Effector memory CD8-positive, alpha-beta T cell (primary cell): ENCODE results near the gene RER1.
A peak's percentile ranks its signal among the peaks of the same experiment; 100 is the strongest.

Experiments
- ATAC-seq: fragments of 150-1000 bp; cut with Tn5 transposase; replicated peaks from 2 replicates; pipeline ENCODE4 v1.10.0; 2021; ENCODE audit warnings: mild to moderate bottlenecking, moderate library complexity
- DNase-seq, 3 experiments: peaks; one replicate each; pipeline ENCODE4 v3.0.0; 2021
- H3K27ac Mint-ChIP-seq, 2 donors: one replicate each; pipeline ENCODE4 v1.8.0; 2022; ENCODE audit warnings: mild to moderate bottlenecking in 2 of 2, mixed read lengths in 2 of 2, moderate library complexity in 2 of 2
- H3K27me3 Mint-ChIP-seq, 2 donors: one replicate each; pipeline ENCODE4 v1.8.0; 2022; ENCODE audit warnings: mixed read lengths in 2 of 2
- H3K36me3 Mint-ChIP-seq: one replicate; pipeline ENCODE4 v1.8.0; 2022; ENCODE audit warnings: mild to moderate bottlenecking, moderate library complexity, mixed read lengths; ENCODE audit not compliant: insufficient read depth
- H3K4me1 Mint-ChIP-seq, 2 donors: one replicate each; pipeline ENCODE4 v1.8.0; 2022; ENCODE audit warnings: low read depth in 2 of 2, mixed read lengths in 2 of 2
- H3K4me3 Mint-ChIP-seq, 2 donors: one replicate each; pipeline ENCODE4 v1.8.0; 2022; ENCODE audit warnings: mild to moderate bottlenecking in 2 of 2, mixed read lengths in 2 of 2, moderate library complexity in 2 of 2
- H3K9me3 Mint-ChIP-seq, 2 donors: one replicate each; pipeline ENCODE4 v1.8.0; 2022; ENCODE audit warnings: mixed read lengths in 2 of 2

Gene RER1

GRCh38 chr1:2376931-2377672 lies 14.5 kb upstream of the RER1 start:
- DNase-seq = no peak
- H3K27ac Mint-ChIP-seq = no peak overlapping the region
- ATAC-seq = no peak
- peaks cover 0 to 1% of the 10 kb centered on the region in 2 donors for H3K4me1 Mint-ChIP-seq
- H3K9me3 Mint-ChIP-seq = no peaks in the 10 kb centered on the region
- H3K27me3 Mint-ChIP-seq = no peaks in the 10 kb centered on the region
- H3K36me3 Mint-ChIP-seq = no peaks in the 10 kb centered on the region
- no peak overlapping the region for H3K4me3 Mint-ChIP-seq

- no peaks in the 10 kb centered on the region for H3K27me3 Mint-ChIP-seq
- no peaks in the 10 kb centered on the region for H3K9me3 Mint-ChIP-seq
- no peak overlapping the region for H3K4me3 Mint-ChIP-seq
- peaks cover 0 to 1% of the 10 kb centered on the region in 2 donors for H3K4me1 Mint-ChIP-seq
- no peak overlapping the region for H3K27ac Mint-ChIP-seq
- no peak for DNase-seq
- no peaks in the 10 kb centered on the region for H3K36me3 Mint-ChIP-seq
- ATAC-seq = no peak
Measured at GRCh38 chr1:2377751-2378440, 13.7 kb upstream of the RER1 start.

- H3K36me3 Mint-ChIP-seq = no peaks in the 10 kb centered on the region
Measured at GRCh38 chr1:2378441-2378851, 13.2 kb upstream of the RER1 start.

GRCh38 chr1:2378956-2379732 lies 12.5 kb upstream of the RER1 start:
- peak overlapping the region in 1 of 2 donors; percentile 45 for H3K27ac Mint-ChIP-seq
- peaks cover 0 to 1% of the 10 kb centered on the region in 2 donors for H3K4me1 Mint-ChIP-seq
- DNase-seq (no peak), ATAC-seq (no peak)
- H3K4me3 Mint-ChIP-seq = no peak overlapping the region
- no peaks in the 10 kb centered on the region for H3K9me3 Mint-ChIP-seq
- H3K27me3 Mint-ChIP-seq = no peaks in the 10 kb centered on the region
- H3K36me3 Mint-ChIP-seq = no peaks in the 10 kb centered on the region

More at GRCh38 chr1:2378441-2378851, 13.2 kb upstream of the RER1 start:
- ATAC-seq (no peak), DNase-seq (no peak)
- no peak overlapping the region for H3K27ac Mint-ChIP-seq
- H3K9me3 Mint-ChIP-seq = no peaks in the 10 kb centered on the region
- H3K4me1 Mint-ChIP-seq = peaks cover 0 to 1% of the 10 kb centered on the region in 2 donors
- no peak overlapping the region for H3K4me3 Mint-ChIP-seq
- H3K27me3 Mint-ChIP-seq = no peaks in the 10 kb centered on the region

- DNase-seq = no peak
- Mint-ChIP-seq H3K36me3 (no peaks in the 10 kb centered on the region), H3K4me1 (peaks cover 0 to 1% of the 10 kb centered on the region in 2 donors), H3K27ac (peak overlapping the region in 1 of 2 donors; percentile 45), H3K9me3 (no peaks in the 10 kb centered on the region), H3K4me3 (no peak overlapping the region), H3K27me3 (no peaks in the 10 kb centered on the region)
- ATAC-seq = no peak
Measured at GRCh38 chr1:2379733-2380404, 11.8 kb upstream of the RER1 start.

- Mint-ChIP-seq H3K4me3 (no peak overlapping the region), H3K9me3 (no peaks in the 10 kb centered on the region), H3K4me1 (no peaks in the 10 kb centered on the region), H3K27ac (no peak overlapping the region), H3K27me3 (no peaks in the 10 kb centered on the region), H3K36me3 (peaks cover under 1% of the 10 kb centered on the region)
- no peak for ATAC-seq
- DNase-seq = no peak
Measured at GRCh38 chr1:2380816-2381591, 10.6 kb upstream of the RER1 start.

- H3K36me3 Mint-ChIP-seq = peaks cover 2% of the 10 kb centered on the region
Measured at GRCh38 chr1:2381741-2382620, 9.7 kb upstream of the RER1 start.

GRCh38 chr1:2382621-2383361 lies 8.8 kb upstream of the RER1 start:
- no peaks in the 10 kb centered on the region for H3K27me3 Mint-ChIP-seq
- ATAC-seq = no peak
- DNase-seq = no peak
- H3K27ac Mint-ChIP-seq = no peak overlapping the region
- H3K36me3 Mint-ChIP-seq = peaks cover 2% of the 10 kb centered on the region
- no peaks in the 10 kb centered on the region for H3K4me1 Mint-ChIP-seq
- no peaks in the 10 kb centered on the region for H3K9me3 Mint-ChIP-seq
- H3K4me3 Mint-ChIP-seq = no peak overlapping the region

More at GRCh38 chr1:2381741-2382620, 9.7 kb upstream of the RER1 start:
- Mint-ChIP-seq H3K9me3 (no peaks in the 10 kb centered on the region), H3K4me1 (no peaks in the 10 kb centered on the region), H3K27ac (peak overlapping the region in 1 of 2 donors; percentile 32), H3K4me3 (no peak overlapping the region), H3K27me3 (no peaks in the 10 kb centered on the region)
- ATAC-seq (peak; percentile 98), DNase-seq (peak; percentile 69 to 74 (median 73))

- H3K27ac Mint-ChIP-seq = no peak overlapping the region
- H3K9me3 Mint-ChIP-seq = no peaks in the 10 kb centered on the region
- H3K4me3 Mint-ChIP-seq = no peak overlapping the region
- H3K36me3 Mint-ChIP-seq = peaks cover 2% of the 10 kb centered on the region
- no peak for DNase-seq
- no peaks in the 10 kb centered on the region for H3K4me1 Mint-ChIP-seq
- H3K27me3 Mint-ChIP-seq = no peaks in the 10 kb centered on the region
- no peak for ATAC-seq
Measured at GRCh38 chr1:2383576-2383975, 8.1 kb upstream of the RER1 start.

- Mint-ChIP-seq H3K4me1 (no peaks in the 10 kb centered on the region), H3K27ac (peak overlapping the region in 1 of 2 donors; percentile 57), H3K27me3 (no peaks in the 10 kb centered on the region), H3K9me3 (no peaks in the 10 kb centered on the region), H3K36me3 (peaks cover 2% of the 10 kb centered on the region), H3K4me3 (no peak overlapping the region)
- ATAC-seq (no peak), DNase-seq (no peak)
Measured at GRCh38 chr1:2384130-2384860, 7.3 kb upstream of the RER1 start.

- no peaks in the 10 kb centered on the region for H3K9me3 Mint-ChIP-seq
- DNase-seq = no peak
- H3K36me3 Mint-ChIP-seq = peaks cover 4% of the 10 kb centered on the region
- H3K4me1 Mint-ChIP-seq = peaks cover under 1 to 2% of the 10 kb centered on the region in 2 donors
- no peaks in the 10 kb centered on the region for H3K27me3 Mint-ChIP-seq
- no peak overlapping the region for H3K4me3 Mint-ChIP-seq
- ATAC-seq = no peak
- no peak overlapping the region for H3K27ac Mint-ChIP-seq
Measured at GRCh38 chr1:2384941-2385481, 6.6 kb upstream of the RER1 start.
